Stimulated activated effector memory CD8-positive, alpha-beta T cell treated with anti-CD3 and anti-CD28 coated beads, Interleukin-12 subunit alpha, Interleukin-12 subunit beta, amount 100 ng/mL, for 72 hours (primary cell): ENCODE data around the gene SYT7.
A peak's percentile ranks its signal among the peaks of the same experiment; 100 is the strongest.

ENCODE experiments used
- ATAC-seq: fragments of 150-1000 bp; cut with Tn5 transposase; 2 replicates; pipeline ENCODE4 v1.10.0; 2021
- DNase-seq, 2 donors: peaks; one replicate each; pipeline ENCODE4 v3.0.0; 2021 to 2022; ENCODE audit warnings: low spot score in 2 of 2
- H3K27ac Mint-ChIP-seq: one replicate; pipeline ENCODE4 v1.8.0; 2022; ENCODE audit warnings: mild to moderate bottlenecking, mixed read lengths
- H3K36me3 Mint-ChIP-seq: one replicate; pipeline ENCODE4 v1.8.0; 2022; ENCODE audit warnings: mild to moderate bottlenecking, mixed read lengths
- H3K4me1 Mint-ChIP-seq: one replicate; pipeline ENCODE4 v1.8.0; 2022; ENCODE audit warnings: mixed read lengths
- H3K4me3 Mint-ChIP-seq: one replicate; pipeline ENCODE4 v1.8.0; 2022; ENCODE audit warnings: mild to moderate bottlenecking, mixed read lengths
- H3K9me3 Mint-ChIP-seq: one replicate; pipeline ENCODE4 v1.8.0; 2022; ENCODE audit warnings: mixed read lengths

Gene SYT7

DNA sequence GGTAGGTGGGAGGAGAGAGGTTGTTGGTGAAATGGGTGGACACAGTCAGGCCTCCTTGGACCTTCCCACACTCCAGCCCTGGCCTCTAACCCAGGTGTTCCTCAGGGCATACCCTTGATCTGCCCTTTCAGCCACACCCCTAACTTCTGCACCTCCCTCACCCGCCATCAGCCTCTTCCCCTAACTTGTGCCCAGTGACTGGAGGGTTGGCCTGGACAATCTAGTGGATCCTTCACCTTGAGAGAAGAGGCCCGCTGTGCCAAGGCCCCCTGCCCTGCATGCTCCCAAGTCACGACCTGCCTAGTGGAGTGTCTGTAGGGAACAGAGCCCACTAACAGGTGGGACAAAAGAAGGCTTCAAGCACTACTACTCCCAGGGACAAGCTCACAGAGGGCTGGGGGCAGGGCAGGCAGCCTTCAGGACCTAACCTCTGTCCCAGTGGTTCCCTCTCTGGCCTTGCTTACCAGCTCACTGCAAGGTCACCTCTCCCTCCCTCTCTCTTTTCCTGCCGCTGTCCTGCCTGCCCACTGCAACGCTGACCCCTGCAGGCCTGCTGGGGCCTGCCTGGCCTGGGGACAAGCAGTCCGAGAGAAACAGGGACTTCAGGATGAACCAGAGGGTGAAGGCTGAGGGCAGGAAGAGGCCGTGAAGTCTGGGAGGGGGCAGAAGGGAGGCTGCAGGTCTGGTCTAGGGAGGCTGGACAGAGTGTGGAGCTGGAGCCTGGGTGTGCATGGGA lies 3.3 kb downstream of the SYT7 start:
- no peak for ATAC-seq
- peaks cover 9% of the 10 kb centered on the region for H3K36me3 Mint-ChIP-seq
- H3K4me3 Mint-ChIP-seq = no peak overlapping the region
- no peaks in the 10 kb centered on the region for H3K9me3 Mint-ChIP-seq
- H3K4me1 Mint-ChIP-seq = peaks cover 11% of the 10 kb centered on the region
- no peak for DNase-seq
- no peak overlapping the region for H3K27ac Mint-ChIP-seq

DNA sequence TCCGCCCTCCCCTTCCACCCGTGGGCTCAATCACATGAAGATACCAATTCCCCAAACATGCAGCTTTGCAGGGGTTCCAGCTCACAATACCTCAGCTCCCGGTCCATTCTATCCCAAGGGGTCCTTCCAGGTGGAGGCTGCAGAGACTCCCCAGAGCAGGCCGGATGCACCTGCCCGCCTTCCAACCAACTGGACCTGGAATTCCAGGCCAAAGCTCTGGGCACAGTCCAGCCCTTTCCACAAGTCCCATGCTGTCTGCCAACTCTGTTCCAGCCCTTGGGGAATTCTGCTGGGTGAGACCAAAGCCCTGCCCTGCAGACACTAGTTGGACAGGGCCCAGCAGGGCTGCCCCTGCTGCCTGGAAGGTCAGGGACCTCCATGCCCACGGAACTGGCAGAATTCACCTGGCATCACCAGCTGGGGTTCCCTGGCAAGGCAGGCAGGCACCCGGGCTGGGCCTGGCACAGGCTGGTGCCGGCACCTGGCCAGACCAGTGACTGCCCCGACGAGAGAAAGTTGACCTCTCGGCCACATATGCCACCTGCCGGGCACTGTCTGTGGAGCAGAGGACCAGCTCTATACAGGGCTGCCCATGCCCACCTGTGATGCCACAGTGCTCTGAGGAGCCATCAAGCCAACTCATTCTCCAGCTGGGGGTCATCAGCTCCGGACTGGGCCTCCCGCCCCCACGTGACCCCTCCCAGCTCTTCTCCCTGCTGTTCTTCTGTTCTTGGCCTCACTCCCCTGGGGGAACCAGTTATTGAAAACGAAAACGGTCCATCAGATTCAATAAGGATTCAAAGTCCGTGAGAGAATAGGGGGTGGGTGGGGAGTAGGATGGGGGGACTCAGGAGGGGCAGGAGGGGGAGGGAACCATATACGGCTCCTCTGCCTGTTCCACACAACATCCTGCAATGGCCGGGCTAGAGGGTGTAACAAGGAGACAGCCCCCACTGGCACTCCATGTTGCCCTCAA lies 4.7 kb downstream of the SYT7 start:
- Mint-ChIP-seq H3K36me3 (peaks cover under 1% of the 10 kb centered on the region), H3K4me3 (no peak overlapping the region), H3K4me1 (no peaks in the 10 kb centered on the region), H3K9me3 (no peaks in the 10 kb centered on the region), H3K27ac (no peak overlapping the region)
- DNase-seq (no peak), ATAC-seq (no peak)

DNA sequence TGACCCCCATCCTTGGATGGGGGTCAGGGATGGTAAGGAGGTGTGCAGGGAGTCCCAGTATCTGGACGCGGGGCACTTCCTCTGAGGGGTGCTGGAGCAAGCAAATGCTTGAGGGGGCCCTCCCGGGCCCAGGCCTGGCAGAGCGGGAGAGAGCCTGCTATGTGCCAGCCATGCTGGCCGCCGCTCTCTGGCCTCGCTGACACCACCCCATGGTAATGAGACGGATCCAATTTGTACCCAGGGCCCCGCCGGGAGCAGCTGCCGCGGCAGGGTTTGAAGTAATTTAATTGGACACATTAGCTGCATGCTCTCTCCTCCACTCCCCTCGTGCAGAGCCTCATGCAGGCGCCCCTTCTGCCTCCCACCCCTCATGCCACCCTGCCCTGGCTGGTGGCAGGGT lies 6.3 kb downstream of the SYT7 start:
- Mint-ChIP-seq H3K36me3 (no peaks in the 10 kb centered on the region), H3K27ac (no peak overlapping the region), H3K4me1 (no peaks in the 10 kb centered on the region), H3K4me3 (no peak overlapping the region), H3K9me3 (no peaks in the 10 kb centered on the region)
- DNase-seq (no peak), ATAC-seq (no peak)

DNA sequence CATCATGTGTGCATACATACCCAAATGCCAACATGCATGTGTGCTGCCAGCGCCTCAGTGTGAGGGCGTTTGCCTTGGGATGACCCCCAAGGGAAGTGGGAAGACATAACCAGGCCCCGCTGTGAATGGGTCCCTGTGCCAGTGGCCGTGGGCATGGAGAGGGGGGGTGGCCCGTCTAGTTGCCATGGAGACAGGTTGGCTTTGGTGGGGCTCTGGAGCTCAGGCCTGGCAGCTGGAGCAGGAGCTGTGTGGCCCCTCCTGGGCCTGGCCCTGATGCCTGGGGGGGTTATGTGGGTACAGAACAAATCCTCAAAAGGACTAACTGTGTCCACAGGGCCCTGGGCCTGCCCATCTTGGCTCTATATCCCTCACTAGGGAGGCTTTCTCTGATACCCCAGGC lies 8.0 kb downstream of the SYT7 start:
- no peak overlapping the region for H3K27ac Mint-ChIP-seq
- H3K36me3 Mint-ChIP-seq = no peaks in the 10 kb centered on the region
- H3K9me3 Mint-ChIP-seq = no peaks in the 10 kb centered on the region
- DNase-seq = no peak
- ATAC-seq = no peak
- no peak overlapping the region for H3K4me3 Mint-ChIP-seq
- H3K4me1 Mint-ChIP-seq = no peaks in the 10 kb centered on the region

DNA sequence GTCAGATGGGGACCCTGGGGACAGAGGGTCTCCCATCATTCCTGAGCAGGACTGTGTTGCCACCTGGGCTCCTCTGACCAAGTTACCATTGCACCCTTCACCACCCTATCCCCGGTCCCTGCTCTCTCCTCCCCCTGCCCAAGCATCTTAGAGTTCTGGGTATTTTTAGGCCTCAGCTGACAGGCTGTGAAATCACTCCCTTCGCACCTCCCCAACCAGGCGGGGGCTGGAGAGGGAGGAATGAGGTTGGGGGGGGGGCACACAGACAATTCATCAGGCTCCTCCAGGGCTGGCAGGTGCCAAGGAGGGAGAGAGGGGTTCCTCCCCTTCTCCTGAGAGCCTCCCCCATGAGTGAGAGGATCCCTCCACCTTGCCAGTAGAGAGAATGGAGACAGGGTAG lies 9.0 kb downstream of the SYT7 start:
- Mint-ChIP-seq H3K4me1 (no peaks in the 10 kb centered on the region), H3K9me3 (no peaks in the 10 kb centered on the region), H3K36me3 (no peaks in the 10 kb centered on the region), H3K27ac (no peak overlapping the region), H3K4me3 (no peak overlapping the region)
- ATAC-seq (no peak), DNase-seq (no peak)

DNA sequence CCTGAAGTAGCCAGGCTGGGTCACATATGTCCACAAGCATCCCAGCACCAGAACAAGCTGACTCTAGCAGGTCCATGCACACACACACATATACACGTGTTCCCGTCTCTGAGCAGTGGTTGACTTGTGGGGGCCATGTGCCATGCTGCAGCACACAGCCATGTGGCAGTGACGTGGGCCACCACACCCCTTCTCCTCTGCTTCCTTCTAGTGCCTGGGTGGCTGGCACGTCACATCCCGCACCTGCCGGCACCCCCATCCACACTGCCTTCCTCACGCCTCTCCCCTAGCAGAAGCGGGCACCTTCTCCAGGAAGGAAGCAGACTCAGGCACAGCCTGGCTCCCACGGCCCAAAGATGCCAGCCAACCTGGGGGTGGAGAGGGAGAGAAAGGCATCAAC lies 9.5 kb downstream of the SYT7 start:
- no peak for DNase-seq
- no peak for ATAC-seq
- no peak overlapping the region for H3K4me3 Mint-ChIP-seq
- no peaks in the 10 kb centered on the region for H3K4me1 Mint-ChIP-seq
- H3K9me3 Mint-ChIP-seq = no peaks in the 10 kb centered on the region
- no peak overlapping the region for H3K27ac Mint-ChIP-seq
- no peaks in the 10 kb centered on the region for H3K36me3 Mint-ChIP-seq

DNA sequence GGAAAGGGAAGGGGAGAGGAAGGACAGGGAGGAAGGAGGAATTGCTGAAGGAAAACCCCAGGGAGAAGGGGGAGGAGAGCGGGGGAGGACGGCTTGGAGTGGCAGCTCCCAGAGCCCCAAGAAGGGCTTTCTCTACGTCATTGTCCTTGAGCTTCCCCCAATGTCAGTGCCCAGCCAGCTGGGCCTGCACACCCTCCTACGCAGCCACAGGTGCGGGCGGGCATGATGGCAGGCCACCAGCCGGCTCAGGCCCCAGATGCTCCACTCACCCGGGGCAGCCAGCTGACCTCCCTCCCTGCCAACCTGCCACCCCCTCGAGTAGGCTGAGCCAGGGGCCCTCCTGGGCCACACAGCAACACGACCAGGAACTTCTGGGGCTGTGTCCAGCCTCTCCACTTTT lies 11.2 kb downstream of the SYT7 start:
- Mint-ChIP-seq H3K9me3 (no peaks in the 10 kb centered on the region), H3K4me1 (no peaks in the 10 kb centered on the region), H3K27ac (no peak overlapping the region), H3K36me3 (no peaks in the 10 kb centered on the region), H3K4me3 (no peak overlapping the region)
- ATAC-seq (no peak), DNase-seq (no peak)

DNA sequence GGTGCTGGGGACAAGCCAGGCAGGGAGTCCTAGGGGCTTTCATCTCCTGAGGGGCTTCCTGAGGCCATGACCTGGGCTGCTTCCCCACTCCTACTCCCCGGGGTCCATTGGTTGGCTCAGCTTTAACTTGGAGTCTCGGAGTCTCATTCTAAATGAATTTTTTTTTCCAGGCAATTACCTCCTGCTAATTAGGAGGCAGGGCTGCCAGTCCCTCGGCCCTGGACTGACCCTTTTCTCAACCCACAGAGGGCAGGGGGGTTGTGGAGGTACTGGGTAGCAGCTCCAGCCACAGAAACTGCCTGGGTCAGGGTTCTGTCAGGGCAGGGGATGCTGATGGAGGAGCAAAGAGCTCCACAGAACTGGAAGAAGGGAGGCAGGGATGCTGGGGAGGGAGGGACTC lies 11.9 kb downstream of the SYT7 start:
- Mint-ChIP-seq H3K27ac (no peak overlapping the region), H3K36me3 (no peaks in the 10 kb centered on the region), H3K4me1 (no peaks in the 10 kb centered on the region), H3K9me3 (no peaks in the 10 kb centered on the region), H3K4me3 (no peak overlapping the region)
- DNase-seq (no peak), ATAC-seq (no peak)

DNA sequence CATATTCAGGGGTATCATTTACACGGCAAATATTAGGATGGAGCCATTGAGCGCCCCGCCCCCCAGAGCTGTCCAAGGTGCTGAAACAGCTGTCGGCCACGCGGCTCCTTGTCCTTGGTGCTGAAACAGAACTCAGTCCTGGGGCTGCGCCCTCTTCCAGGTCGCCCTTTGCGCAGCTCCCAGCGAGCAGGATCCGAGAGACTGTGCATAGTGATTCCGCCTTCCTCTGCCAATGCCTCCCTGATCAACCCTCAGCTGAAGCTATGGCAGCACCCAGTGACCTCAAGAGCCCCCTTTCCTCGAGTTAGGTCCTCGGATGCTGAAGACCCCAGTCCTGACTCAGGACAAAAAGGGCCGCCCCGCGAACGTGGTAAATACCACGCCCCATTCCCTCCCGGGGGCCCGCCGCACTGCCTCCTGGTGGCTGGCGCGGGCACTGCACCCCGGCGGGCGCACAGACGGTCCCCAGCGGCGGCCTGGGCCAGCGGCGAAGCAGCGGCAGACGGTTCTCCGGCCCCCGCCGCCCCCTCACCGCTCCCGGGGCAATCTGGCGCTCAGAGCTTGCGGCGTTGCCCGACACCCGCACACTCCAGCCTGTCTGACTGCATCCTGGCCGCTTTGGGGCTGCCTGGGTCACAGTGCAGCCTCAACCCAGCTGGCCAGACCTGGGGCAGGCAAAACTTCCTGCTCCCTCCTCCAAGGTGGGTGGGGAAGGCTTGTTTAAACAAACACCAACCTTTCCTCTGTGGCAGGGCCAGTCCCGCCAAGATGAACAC lies 13.4 kb downstream of the SYT7 start:
- Mint-ChIP-seq H3K36me3 (no peaks in the 10 kb centered on the region), H3K4me3 (no peak overlapping the region), H3K9me3 (no peaks in the 10 kb centered on the region), H3K4me1 (no peaks in the 10 kb centered on the region), H3K27ac (no peak overlapping the region)
- ATAC-seq (peak; percentile 64), DNase-seq (peak; percentile 72 to 79)

DNA sequence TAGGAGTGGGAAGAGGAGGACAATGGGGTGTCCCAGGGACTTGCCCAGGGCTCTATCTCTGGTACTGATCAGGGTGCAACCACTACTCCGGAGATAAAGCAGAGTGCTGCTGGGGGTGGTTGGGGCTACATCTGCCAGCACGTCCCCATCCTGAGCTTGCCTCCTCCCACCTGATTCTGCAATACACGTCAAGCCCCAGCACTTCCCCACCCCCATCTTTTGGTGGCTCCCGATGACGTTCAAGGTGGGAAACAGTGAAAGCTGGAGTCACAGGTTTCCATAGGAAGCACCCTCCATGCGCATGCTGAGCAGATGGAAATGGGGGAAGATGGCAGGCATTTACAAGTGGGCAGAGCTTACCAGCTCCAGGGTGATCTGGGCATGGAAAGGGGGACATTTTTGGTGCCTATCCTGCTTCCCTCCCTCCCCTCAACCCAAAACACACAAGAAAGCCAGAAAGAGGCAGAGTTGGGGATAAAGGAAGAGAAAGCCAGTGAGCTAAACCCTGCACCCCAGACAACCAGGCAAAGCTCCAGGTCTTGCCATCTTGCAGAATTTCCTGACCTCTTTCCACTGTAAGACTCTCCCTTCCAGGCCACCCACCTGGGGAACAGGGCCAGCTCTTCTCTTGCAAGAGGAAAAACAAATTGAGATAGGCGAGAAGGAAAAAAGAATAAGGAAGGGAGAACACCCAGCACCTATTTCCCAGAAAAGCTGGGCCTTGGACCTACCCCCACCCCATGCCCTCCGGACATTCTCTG lies 15.8 kb downstream of the SYT7 start:
- DNase-seq = no peak
- no peak for ATAC-seq
- H3K4me1 Mint-ChIP-seq = no peaks in the 10 kb centered on the region
- no peaks in the 10 kb centered on the region for H3K9me3 Mint-ChIP-seq
- no peak overlapping the region for H3K4me3 Mint-ChIP-seq
- no peak overlapping the region for H3K27ac Mint-ChIP-seq
- no peaks in the 10 kb centered on the region for H3K36me3 Mint-ChIP-seq

DNA sequence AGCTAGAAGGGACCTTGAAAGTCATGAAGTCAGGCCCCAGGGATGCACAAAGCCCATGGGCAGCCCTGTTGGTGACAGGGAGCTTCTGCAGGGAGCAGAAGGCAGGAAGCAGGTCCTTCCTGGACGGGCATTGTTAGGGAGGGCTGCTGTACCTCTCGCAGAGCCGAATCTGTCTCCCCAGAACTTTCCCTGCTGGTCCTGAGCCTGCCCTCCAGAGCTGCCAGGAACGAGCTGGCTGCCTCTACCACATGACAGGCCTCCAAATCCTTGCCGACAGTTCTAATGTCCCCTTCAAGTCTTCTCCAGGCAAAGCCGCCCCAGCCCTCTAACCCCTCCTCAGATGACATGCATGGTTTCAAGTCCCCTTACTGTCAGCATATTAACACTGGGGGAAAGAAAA lies 20.1 kb downstream of the SYT7 start:
- H3K36me3 Mint-ChIP-seq = no peaks in the 10 kb centered on the region
- H3K27ac Mint-ChIP-seq = no peak overlapping the region
- no peak overlapping the region for H3K4me3 Mint-ChIP-seq
- DNase-seq = no peak
- no peak for ATAC-seq
- peaks cover 6% of the 10 kb centered on the region for H3K4me1 Mint-ChIP-seq
- H3K9me3 Mint-ChIP-seq = no peaks in the 10 kb centered on the region

DNA sequence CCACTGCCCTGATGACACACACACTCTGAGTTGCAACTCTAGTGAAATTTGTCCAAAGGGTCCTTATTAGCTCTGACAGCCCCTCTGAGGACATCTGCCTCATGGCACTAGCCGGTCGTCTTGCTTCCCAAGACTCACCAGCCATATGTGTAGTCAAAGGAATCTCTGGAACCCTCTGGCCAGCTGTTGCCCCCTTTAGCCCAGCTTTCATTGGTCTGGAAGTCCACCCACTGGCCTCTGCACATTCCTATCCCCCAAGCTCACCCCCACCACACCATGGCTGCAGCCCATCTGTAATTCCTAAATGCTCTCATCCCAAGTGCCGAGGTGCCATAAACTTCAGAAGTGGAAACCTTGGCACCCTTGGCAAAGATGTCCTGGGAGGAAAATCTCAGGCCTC lies 24.3 kb downstream of the SYT7 start:
- Mint-ChIP-seq H3K27ac (no peak overlapping the region), H3K36me3 (no peaks in the 10 kb centered on the region), H3K4me3 (no peak overlapping the region), H3K4me1 (peaks cover 26% of the 10 kb centered on the region), H3K9me3 (no peaks in the 10 kb centered on the region)
- no peak for DNase-seq
- no peak for ATAC-seq

DNA sequence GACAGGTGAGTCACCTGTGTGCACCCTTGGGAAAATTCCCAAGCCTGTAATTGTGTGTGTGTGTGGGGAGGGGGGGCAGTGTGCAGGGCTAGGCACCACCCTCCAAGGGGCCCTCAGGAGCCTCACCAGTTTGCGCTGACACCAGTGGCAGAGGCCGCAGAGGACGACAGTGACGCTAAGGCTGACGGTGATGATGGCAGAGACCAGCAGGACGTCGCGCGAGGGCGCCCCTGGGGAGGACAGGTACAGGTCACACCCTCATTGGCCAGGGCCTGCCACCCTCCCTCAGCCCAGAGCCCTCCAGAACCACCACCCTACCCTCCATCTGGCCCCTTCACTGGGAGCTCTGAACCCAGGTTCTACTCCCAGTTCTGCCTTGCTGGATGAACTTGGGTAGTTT lies 24.9 kb downstream of the SYT7 start:
- peaks cover 26% of the 10 kb centered on the region for H3K4me1 Mint-ChIP-seq
- H3K27ac Mint-ChIP-seq = no peak overlapping the region
- ATAC-seq = no peak
- no peaks in the 10 kb centered on the region for H3K9me3 Mint-ChIP-seq
- H3K36me3 Mint-ChIP-seq = no peaks in the 10 kb centered on the region
- H3K4me3 Mint-ChIP-seq = no peak overlapping the region
- DNase-seq = no peak

DNA sequence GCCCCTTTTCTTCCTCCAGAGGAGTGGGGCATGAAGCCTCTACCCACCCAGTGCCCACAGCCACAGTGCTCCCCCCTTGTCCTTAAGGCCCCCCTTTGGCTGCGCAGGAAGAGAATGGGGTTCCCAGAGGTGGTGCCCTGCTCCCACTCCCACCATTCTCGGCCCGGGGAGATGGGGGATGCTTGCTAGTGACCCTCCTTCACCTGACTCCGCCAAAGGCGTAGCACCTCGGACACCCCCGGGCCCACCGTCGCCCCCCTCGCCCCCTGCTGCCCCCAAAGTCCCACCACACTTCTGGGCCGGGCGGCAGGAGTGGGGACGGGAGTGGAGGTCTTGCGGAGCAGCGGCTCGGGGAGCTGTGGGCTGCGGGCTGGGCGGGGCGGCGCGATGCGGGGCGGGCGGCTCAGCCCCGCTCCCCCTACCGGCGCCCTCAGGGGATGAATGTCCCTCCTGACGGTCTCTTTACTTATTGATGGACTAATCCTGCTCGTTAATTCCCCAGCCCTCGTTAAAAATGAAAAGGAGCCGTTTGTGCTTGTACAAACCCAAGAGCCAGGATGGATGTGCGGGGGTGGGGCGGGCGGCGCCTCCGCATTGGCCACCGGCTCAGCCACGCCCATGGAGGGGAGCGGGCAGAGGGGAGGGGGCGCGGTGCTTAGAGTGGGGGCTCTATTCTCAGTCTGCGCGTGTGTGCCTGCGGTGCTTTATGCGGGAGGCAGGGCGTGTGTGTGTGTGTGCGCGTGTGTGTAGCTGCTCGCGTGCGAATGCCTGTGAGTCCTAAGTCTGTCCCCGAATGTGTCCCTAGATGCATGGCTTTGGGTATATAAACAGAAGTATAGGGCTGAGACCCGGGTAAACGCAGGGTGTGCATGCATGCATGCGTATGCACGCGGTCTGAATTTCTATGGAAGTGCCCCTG lies 25.6 kb downstream of the SYT7 start:
- ATAC-seq = no peak
- H3K4me3 Mint-ChIP-seq = no peak overlapping the region

More for the DNA sequence above, 25.6 kb downstream of the SYT7 start:
- no peak for DNase-seq
- Mint-ChIP-seq H3K27ac (no peak overlapping the region), H3K36me3 (no peaks in the 10 kb centered on the region), H3K9me3 (no peaks in the 10 kb centered on the region), H3K4me1 (peaks cover 26% of the 10 kb centered on the region)
